HepG2 (cell line): ENCODE results near the gene LIMK2. TPM values are rescaled to one million over a fixed set of nuclear protein-coding genes. Genes with fewer than 3 reads are reported as not detected.

Experiments used
- ATAC-seq: fragments of 200-7000 bp; cut with Tn5 transposase; 3 replicates; pipeline ENCODE4 v1.9.1; 2020; ENCODE audit warnings: mild to moderate bottlenecking, moderate library complexity
- BruUV-seq: library from RNA; stranded (reverse); fragments of 400-500 nt; replicated peaks from 2 replicates; lab custom pipeline; 2021; lab: Mats Ljungman, UMichigan
- CTCF ChIA-PET: fragments of 300-600 bp; formaldehyde crosslinking; extraction: SDS; loops from one replicate; lab custom pipeline; 2021; ENCODE audit warnings: low total read pairs, inconsistent platforms, low intra/inter-chr PET ratio; lab: Yijun Ruan, JAX
- POLR2A ChIA-PET: fragments of 350-600 bp; sonication (Branson Sonifier 250); formaldehyde crosslinking; loops from one replicate; lab custom pipeline; 2020; ENCODE audit warnings: antibody characterized with exemption, inconsistent platforms; lab: Yijun Ruan, JAX
- DNase-seq: peaks from one replicate; pipeline ENCODE4 v3.0.0-alpha.2; 2015; ENCODE audit warnings: low spot score
- FAIRE-seq: peaks from 3 replicates; lab custom pipeline; 2011; peaks lifted over from hg19 to GRCh38; lab: Jason Lieb, UNC
- H2AFZ ChIP-seq: one replicate; pipeline ENCODE4 v1.6.1; 2011; ENCODE audit warnings: low read length, inconsistent platforms
- H3K27ac ChIP-seq: fragments of 300-600 bp; 3 replicates; pipeline ENCODE4 v1.8.0; 2011; ENCODE audit warnings: mixed run types, mild to moderate bottlenecking, mixed read lengths, low read length, inconsistent platforms; ENCODE audit not compliant: insufficient read depth; ENCODE audit errors: extremely low read length
- H3K27me3 ChIP-seq, 2 experiments: fragments of 200-600 bp in 1 of 2; 2 replicates in 1 of 2; 3 replicates in 1 of 2; pipeline versions ENCODE4 v1.6.0 to v1.8.0; 2011; ENCODE audit warnings: low read length in 2 of 2, mild to moderate bottlenecking in 2 of 2, moderate library complexity in 2 of 2, inconsistent platforms in 1 of 2; ENCODE audit not compliant: insufficient read depth in 2 of 2, control insufficient read depth in 1 of 2
- H3K36me3 ChIP-seq, 2 experiments: fragments of 200-600 bp in 1 of 2; replicated peaks in 1 of 2; 2 replicates in 1 of 2; 3 replicates in 1 of 2; pipeline versions ENCODE4 v1.5.1 to v1.8.0; 2011; ENCODE audit warnings: low read length in 2 of 2, inconsistent platforms in 1 of 2; ENCODE audit not compliant: insufficient read depth in 2 of 2, control insufficient read depth in 1 of 2
- H3K4me1 ChIP-seq: 2 replicates; pipeline ENCODE4 v1.5.1; 2012; ENCODE audit warnings: low read length, inconsistent platforms; ENCODE audit not compliant: insufficient read depth
- H3K4me2 ChIP-seq: 2 replicates; pipeline ENCODE4 v1.6.0; 2011; ENCODE audit warnings: low read depth, low read length, inconsistent platforms
- H3K4me3 ChIP-seq, 3 experiments: fragments of 200-600 bp in 1 of 3; sonication (generic), shearing (Covaris generic) in 1 of 3; replicated peaks in 1 of 3; 2 replicates each; pipeline ENCODE4 v1.5.1; 2011 to 2016; ENCODE audit warnings: low read length in 3 of 3, inconsistent platforms in 2 of 3, low read depth in 2 of 3, mild to moderate bottlenecking in 2 of 3, control low read depth in 1 of 3, mixed read lengths in 1 of 3; ENCODE audit not compliant: insufficient read depth in 1 of 3
- H3K79me2 ChIP-seq: one replicate; pipeline ENCODE4 v1.6.1; 2011; ENCODE audit warnings: low read length, inconsistent platforms; ENCODE audit not compliant: insufficient read depth
- H3K9ac ChIP-seq: 2 replicates; pipeline ENCODE4 v1.6.0; 2011; ENCODE audit warnings: mild to moderate bottlenecking, low read depth, low read length, inconsistent platforms; ENCODE audit not compliant: insufficient read depth
- H3K9me3 ChIP-seq: 2 replicates; pipeline ENCODE4 v1.5.1; 2012; ENCODE audit warnings: mild to moderate bottlenecking, low read length
- H4K20me1 ChIP-seq: 2 replicates; pipeline ENCODE4 v1.6.0; 2011; ENCODE audit warnings: inconsistent platforms, mild to moderate bottlenecking, low read length, moderate library complexity; ENCODE audit not compliant: insufficient read depth
- DNMT1 ChIP-seq: sonication (generic); formaldehyde crosslinking; IDR thresholded peaks from 2 replicates; pipeline ENCODE4 v1.5.1; 2020; ENCODE audit warnings: mild to moderate bottlenecking, missing genetic modification reagents
- HNF1B ChIP-seq: sonication (generic); formaldehyde crosslinking; IDR thresholded peaks from 2 replicates; pipeline ENCODE4 v1.5.1; 2020; ENCODE audit warnings: mild to moderate bottlenecking, moderate library complexity, missing genetic modification reagents
- TBX2 ChIP-seq: sonication (generic); formaldehyde crosslinking; IDR thresholded peaks from 2 replicates; pipeline ENCODE4 v1.5.0; 2020; ENCODE audit warnings: missing genetic modification reagents, mild to moderate bottlenecking, borderline replicate concordance
- WIZ ChIP-seq: sonication (generic); formaldehyde crosslinking; IDR thresholded peaks from 2 replicates; pipeline ENCODE4 v1.5.1; 2020; ENCODE audit warnings: mild to moderate bottlenecking, missing genetic modification reagents
- ZBTB14 ChIP-seq: sonication (generic); formaldehyde crosslinking; IDR thresholded peaks from 2 replicates; pipeline ENCODE4 v1.4.0; 2020; ENCODE audit warnings: missing genetic modification reagents
- ZFY ChIP-seq: sonication (generic); formaldehyde crosslinking; IDR thresholded peaks from 2 replicates; pipeline ENCODE4 v1.4.0; 2020; ENCODE audit warnings: missing genetic modification reagents
- ZNF124 ChIP-seq: sonication (generic); formaldehyde crosslinking; IDR thresholded peaks from 2 replicates; pipeline ENCODE4 v1.4.0; 2020; ENCODE audit warnings: missing genetic modification reagents
- ZNF143 ChIP-seq: sonication (generic); formaldehyde crosslinking; IDR thresholded peaks from 2 replicates; pipeline ENCODE4 v1.4.0; 2020; ENCODE audit warnings: missing genetic modification reagents
- ZNF160 ChIP-seq: sonication (generic); formaldehyde crosslinking; IDR thresholded peaks from 2 replicates; pipeline ENCODE4 v1.8.0; 2022; ENCODE audit warnings: mild to moderate bottlenecking, inconsistent platforms, missing genetic modification reagents
- ZNF235 ChIP-seq: sonication (generic); formaldehyde crosslinking; IDR thresholded peaks from 2 replicates; pipeline ENCODE4 v1.8.1; 2023; ENCODE audit warnings: mild to moderate bottlenecking, missing genetic modification reagents, borderline replicate concordance
- ZNF33A ChIP-seq: sonication (generic); formaldehyde crosslinking; IDR thresholded peaks from 2 replicates; pipeline ENCODE4 v1.5.1; 2020; ENCODE audit warnings: missing genetic modification reagents, mild to moderate bottlenecking, moderate library complexity, borderline replicate concordance
- ZNF556 ChIP-seq: sonication (generic); formaldehyde crosslinking; IDR thresholded peaks from 2 replicates; pipeline ENCODE4 v1.4.0; 2020; ENCODE audit warnings: mild to moderate bottlenecking, missing genetic modification reagents, borderline replicate concordance
- ZNF770 ChIP-seq: sonication (generic); formaldehyde crosslinking; IDR thresholded peaks from 2 replicates; pipeline ENCODE4 v1.5.0; 2020; ENCODE audit warnings: mild to moderate bottlenecking, missing genetic modification reagents
- WGBS: methylation state at CpG from one replicate; pipeline ENCODE4 v1.1.6; 2017; ENCODE audit warnings: low lambda C conversion rate; 5-methylcytosine and 5-hydroxymethylcytosine counted together
- in situ Hi-C: cut with HindIII; loops from 2 replicates; pipeline ENCODE4 v1.10.0; 2017; ENCODE audit warnings: low pct_unique_long_range_greater_than_20kb; ENCODE audit not compliant: extremely low pct_ligation_motif_present
- intact Hi-C: fragments of 100-400 bp; cut with micrococcal nuclease; formaldehyde crosslinking; loops from one replicate; pipeline ENCODE4 v1.10.0; 2022; ENCODE audit not compliant: unreplicated experiment
- polyA plus RNA-seq, 8 experiments: library from polyadenylated mRNA; depleted of rRNA in 3 of 8; stranded (reverse) in 7 of 8; unstranded in 1 of 8; fragments of >200 nt; fragmentation: Illumina TruSeq in 4 of 8; extraction: Trizol in 4 of 8; gene quantifications; 2 replicates each; pipeline versions ENCODE4 v1.2.1 to v1.2.3, GENCODE V29; 2011 to 2016; ENCODE audit warnings: low read depth in 4 of 8, missing spikeins in 1 of 8, mixed read lengths in 1 of 8; ENCODE audit not compliant: insufficient read depth in 1 of 8
- total RNA-seq, 5 experiments: library from RNA; depleted of rRNA; stranded (reverse); fragments of >200 nt; fragmentation: Illumina TruSeq; extraction: Trizol; gene quantifications; 2 replicates each; pipeline ENCODE4 v1.2.3, GENCODE V29; 2016; ENCODE audit warnings: low read depth in 1 of 5
- TF ChIP-seq, protein P1 (sequence below): sonication (generic); formaldehyde crosslinking; IDR thresholded peaks from 2 replicates; pipeline ENCODE4 v1.4.0; 2020; ENCODE audit warnings: mild to moderate bottlenecking, missing genetic modification reagents, borderline replicate concordance

The LIMK2 gene
- total and polyA plus RNA-seq, 2 of the 13 experiments (the other 11 are each of a cell fraction or from before 2014, with no cell fraction given): 20.9 to 29.8 TPM

DNA sequence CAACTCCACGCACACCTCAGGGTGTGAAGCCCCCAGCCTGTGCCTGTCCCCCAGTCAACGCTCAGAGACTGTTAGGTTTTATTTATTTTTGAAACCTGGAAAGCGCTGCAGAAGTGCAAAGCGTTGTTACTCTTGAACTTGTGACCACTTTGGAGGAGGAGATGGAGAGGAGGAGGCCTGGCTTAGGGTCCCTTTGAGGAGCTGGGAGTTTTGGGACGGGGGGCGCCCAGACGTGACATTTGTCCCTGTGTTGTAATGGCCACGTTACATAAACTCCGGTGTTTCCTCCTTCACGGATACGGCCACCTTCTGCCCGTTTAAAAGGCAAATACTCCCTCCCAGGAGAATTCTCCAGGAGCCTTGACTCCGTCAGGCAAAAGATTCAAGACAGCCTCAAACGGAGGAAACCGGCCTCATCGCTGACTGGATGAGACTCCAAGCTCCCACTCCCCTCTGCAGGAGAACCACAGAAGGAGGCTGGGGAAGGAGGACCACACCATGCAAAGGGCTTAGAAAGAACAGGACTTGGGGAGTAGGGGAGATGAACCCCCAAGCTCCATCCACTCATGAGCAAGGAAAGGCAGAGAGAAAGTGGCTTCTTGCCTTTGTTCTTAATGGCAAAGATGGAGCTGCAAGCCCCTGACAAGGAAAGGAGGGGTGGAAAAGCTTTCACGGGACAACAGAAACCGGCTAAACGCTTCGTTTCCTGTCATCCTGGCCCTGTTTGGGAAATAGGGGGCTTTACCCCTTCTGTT lies 79.6 kb downstream of the LIMK2 start:
- intact Hi-C loops (loop anchor here (1.0 kb wide), 1 partner anchor 22 kb away; no protein-coding TSS in a partner anchor), in situ Hi-C loops (no loop called here)
- Histone ChIP-seq H4K20me1 (no peaks in the 10 kb centered on the region), H3K4me3 (peak overlapping the region; percentile 46 to 78 (median 51)), H3K79me2 (no peaks in the 10 kb centered on the region), H3K36me3 (no peaks in the 10 kb centered on the region), H3K9me3 (no peaks in the 10 kb centered on the region), H3K27ac (no peak overlapping the region), H2AFZ (no peak overlapping the region), H3K4me2 (peak overlapping the region; percentile 100), H3K4me1 (peaks cover 37% of the 10 kb centered on the region), H3K27me3 (no peaks in the 10 kb centered on the region), H3K9ac (peak overlapping the region; percentile 69)
- DNase-seq: no peak
- FAIRE-seq: no peak
- CTCF ChIA-PET: interaction anchor here (1.1 kb wide), 1 partner anchor 22 kb away, joined by 3 read pairs; no protein-coding TSS in a partner anchor
- POLR2A ChIA-PET: interaction anchor here (1.2 to 3.0 kb wide), 4 partner anchors 11 to 80 kb away, joined by 3 to 21 read pairs (median 4); partner anchors contain the start of gene PATZ1
- 3% methylated on average over 18 of the region's 20 CpGs for WGBS
- peak; percentile 1; the same call in 1 of the 3 replicates for ATAC-seq
- TSS peak; percentile 63 for BruUV-seq
- TF ChIP-seq ZNF160 (CRISPR knock-in tag) (0 out of 2 replicates have a peak, but pooled peaks have one; percentile 3), ZNF143 (CRISPR knock-in tag) (peak; percentile 14; the same call in 1 of the 2 replicates), ZNF770 (CRISPR knock-in tag) (0 out of 2 replicates have a peak, but pooled peaks have one; percentile 49), ZFY (CRISPR knock-in tag) (0 out of 2 replicates have a peak, but pooled peaks have one; percentile 24), ZNF33A (peak; percentile 9; the same call in 1 of the 2 replicates), TBX2 (CRISPR knock-in tag) (0 out of 2 replicates have a peak, but pooled peaks have one; percentile 41), ZNF124 (CRISPR knock-in tag) (0 out of 2 replicates have a peak, but pooled peaks have one; percentile 12), WIZ (CRISPR knock-in tag) (0 out of 2 replicates have a peak, but pooled peaks have one; percentile 28), DNMT1 (0 out of 2 replicates have a peak, but pooled peaks have one; percentile 44), HNF1B (CRISPR knock-in tag) (peak; percentile 33; the same call in 1 of the 2 replicates), ZBTB14 (CRISPR knock-in tag) (no peak), ZNF556 (CRISPR knock-in tag) (0 out of 2 replicates have a peak, but pooled peaks have one; percentile 1), ZNF235 (no peak)
- TF ChIP-seq, protein P1, sequence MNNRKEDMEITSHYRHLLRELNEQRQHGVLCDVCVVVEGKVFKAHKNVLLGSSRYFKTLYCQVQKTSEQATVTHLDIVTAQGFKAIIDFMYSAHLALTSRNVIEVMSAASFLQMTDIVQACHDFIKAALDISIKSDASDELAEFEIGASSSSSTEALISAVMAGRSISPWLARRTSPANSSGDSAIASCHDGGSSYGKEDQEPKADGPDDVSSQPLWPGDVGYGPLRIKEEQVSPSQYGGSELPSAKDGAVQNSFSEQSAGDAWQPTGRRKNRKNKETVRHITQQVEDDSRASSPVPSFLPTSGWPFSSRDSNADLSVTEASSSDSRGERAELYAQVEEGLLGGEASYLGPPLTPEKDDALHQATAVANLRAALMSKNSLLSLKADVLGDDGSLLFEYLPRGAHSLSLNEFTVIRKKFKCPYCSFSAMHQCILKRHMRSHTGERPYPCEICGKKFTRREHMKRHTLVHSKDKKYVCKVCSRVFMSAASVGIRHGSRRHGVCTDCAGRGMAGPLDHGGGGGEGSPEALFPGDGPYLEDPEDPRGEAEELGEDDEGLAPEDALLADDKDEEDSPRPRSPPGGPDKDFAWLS: peak; percentile 49; the same call in 1 of the 2 replicates
